ENCODE results near the gene DUSP19. TPM values are rescaled to one million over a fixed set of nuclear protein-coding genes. Genes with fewer than 3 reads are reported as not detected.
A peak's percentile ranks its signal among the peaks of the same experiment; 100 is the strongest.

Gene DUSP19
- total and polyA plus RNA-seq, 2 donors from 2014 or later: 1.8 to 4.4 TPM

DNA sequence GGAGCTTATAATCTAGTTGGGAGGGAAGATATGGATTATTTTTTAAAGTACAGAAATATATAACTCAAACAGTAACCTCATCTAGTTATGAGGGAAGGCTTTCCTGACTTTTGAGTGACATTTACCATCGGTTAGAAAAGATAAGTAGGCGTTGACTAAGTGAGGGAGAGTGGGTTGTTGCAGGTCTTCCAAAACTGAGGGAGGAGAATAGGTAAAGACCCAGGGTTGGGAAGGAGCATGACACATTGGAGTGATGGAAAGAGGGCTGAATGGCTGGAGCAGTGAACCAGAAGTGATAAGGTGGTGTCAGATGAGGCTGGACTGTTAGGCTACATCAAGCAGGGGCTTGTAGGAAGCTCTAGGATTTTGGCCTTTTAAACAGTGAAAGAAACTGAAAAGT is 35.1 kb downstream of the DUSP19 start:
- no peaks in the 10 kb centered on the region for H3K4me1 ChIP-seq (ENCODE audit: control insufficient read depth in 2 of 3, insufficient read depth in 2 of 3, low read depth in 1 of 3, low read length in 3 of 3)
- intact Hi-C loops (cut with DNase I): no loop called here
- H3K27ac ChIP-seq (ENCODE audit: low read depth in 2 of 2, low read length in 2 of 2): no peak overlapping the region
- no peaks in the 10 kb centered on the region for H3K9me3 ChIP-seq (ENCODE audit: control insufficient read depth in 2 of 3, insufficient read depth in 1 of 3, low read length in 3 of 3)
- no peak overlapping the region for H3K4me3 ChIP-seq (ENCODE audit: low read length in 3 of 3)
- no peak overlapping the region for H3K9ac ChIP-seq (ENCODE audit: low read length in 3 of 3)
- FAIRE-seq: no peak
- TF ChIP-seq, protein P1, sequence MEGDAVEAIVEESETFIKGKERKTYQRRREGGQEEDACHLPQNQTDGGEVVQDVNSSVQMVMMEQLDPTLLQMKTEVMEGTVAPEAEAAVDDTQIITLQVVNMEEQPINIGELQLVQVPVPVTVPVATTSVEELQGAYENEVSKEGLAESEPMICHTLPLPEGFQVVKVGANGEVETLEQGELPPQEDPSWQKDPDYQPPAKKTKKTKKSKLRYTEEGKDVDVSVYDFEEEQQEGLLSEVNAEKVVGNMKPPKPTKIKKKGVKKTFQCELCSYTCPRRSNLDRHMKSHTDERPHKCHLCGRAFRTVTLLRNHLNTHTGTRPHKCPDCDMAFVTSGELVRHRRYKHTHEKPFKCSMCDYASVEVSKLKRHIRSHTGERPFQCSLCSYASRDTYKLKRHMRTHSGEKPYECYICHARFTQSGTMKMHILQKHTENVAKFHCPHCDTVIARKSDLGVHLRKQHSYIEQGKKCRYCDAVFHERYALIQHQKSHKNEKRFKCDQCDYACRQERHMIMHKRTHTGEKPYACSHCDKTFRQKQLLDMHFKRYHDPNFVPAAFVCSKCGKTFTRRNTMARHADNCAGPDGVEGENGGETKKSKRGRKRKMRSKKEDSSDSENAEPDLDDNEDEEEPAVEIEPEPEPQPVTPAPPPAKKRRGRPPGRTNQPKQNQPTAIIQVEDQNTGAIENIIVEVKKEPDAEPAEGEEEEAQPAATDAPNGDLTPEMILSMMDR (IDR thresholded peaks at IDR 0.05; ENCODE audit: borderline replicate concordance, extremely low read depth, insufficient read depth): no peak
- no peaks in the 10 kb centered on the region for H3K36me3 ChIP-seq (ENCODE audit: control insufficient read depth in 2 of 3, insufficient read depth in 3 of 3, low read length in 3 of 3)
- DNase-seq: no peak
- H3K27me3 ChIP-seq (ENCODE audit: control insufficient read depth, insufficient read depth, low read length): no peaks in the 10 kb centered on the region

DNA sequence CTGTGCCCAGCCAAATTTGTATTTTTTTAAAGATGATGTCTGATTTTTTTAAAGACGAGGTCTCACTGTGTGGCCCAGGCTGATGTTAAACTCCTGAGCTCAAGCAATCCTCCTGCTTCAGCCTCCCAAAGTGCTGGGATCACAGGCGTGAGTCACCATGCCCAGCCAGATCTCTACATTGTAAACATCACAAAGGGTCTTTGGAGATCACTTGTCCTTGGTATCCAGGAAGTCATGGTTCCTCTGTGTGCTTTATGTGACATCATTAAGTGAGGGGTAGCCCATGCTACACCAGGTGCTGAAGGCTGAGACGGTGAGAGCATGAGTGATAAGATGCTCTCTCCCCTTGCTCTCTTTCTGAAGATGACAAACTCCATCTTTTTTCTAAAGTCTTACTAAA is 38.7 kb downstream of the DUSP19 start:
- H3K4me1 ChIP-seq (ENCODE audit: control insufficient read depth in 2 of 3, insufficient read depth in 2 of 3, low read depth in 1 of 3, low read length in 3 of 3): no peaks in the 10 kb centered on the region
- DNase-seq (no peak), FAIRE-seq (no peak)
- intact Hi-C loops (cut with DNase I): no loop called here
- TF ChIP-seq, protein P1 (IDR thresholded peaks at IDR 0.05; ENCODE audit: borderline replicate concordance, extremely low read depth, insufficient read depth): no peak
- no peak overlapping the region for H3K9ac ChIP-seq (ENCODE audit: low read length in 3 of 3)
- no peak overlapping the region for H3K27ac ChIP-seq (ENCODE audit: low read depth in 2 of 2, low read length in 2 of 2)
- no peaks in the 10 kb centered on the region for H3K27me3 ChIP-seq (ENCODE audit: control insufficient read depth, insufficient read depth, low read length)
- H3K9me3 ChIP-seq (ENCODE audit: control insufficient read depth in 2 of 3, insufficient read depth in 1 of 3, low read length in 3 of 3): no peaks in the 10 kb centered on the region
- H3K4me3 ChIP-seq (ENCODE audit: low read length in 3 of 3): no peak overlapping the region
- no peaks in the 10 kb centered on the region for H3K36me3 ChIP-seq (ENCODE audit: control insufficient read depth in 2 of 3, insufficient read depth in 3 of 3, low read length in 3 of 3)

DNA sequence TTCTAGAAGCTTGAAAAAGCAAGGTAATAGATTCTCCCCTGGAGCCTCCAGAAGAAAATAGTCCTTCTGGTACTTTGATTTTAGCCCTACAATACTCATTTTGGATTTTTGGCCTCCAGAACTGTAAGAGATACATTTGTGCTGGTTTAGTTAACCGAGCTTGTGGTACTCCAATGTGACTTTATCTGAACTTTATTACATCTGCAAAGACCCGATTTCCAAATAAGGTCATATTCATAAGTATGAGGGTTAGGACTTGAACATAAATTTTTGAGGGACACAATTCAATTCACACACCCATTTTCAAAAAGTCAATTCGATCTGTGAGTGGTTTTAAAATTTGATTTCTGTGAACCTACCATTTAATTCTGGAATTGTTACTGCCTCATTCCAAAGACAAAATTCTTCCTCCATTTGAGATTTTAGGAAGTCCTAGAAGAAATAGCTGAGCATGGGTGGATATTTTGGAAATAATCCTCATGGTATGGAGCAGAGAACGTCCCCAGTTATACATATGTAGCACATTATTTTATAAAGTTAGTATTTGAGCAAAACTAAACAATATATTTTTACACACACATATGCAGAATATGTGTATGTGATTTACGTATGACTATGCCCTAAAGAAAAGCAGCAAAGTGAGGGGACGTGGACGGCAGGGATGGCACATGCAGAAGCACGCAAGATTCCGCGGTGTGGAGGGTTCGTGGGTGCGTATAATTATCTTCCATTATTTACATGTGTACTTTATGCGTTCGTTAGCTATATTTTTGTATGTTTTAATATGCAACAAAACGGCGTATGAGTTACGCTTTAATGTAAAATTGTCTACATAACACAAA is 44.8 kb downstream of the DUSP19 start:
- intact Hi-C loops (cut with DNase I): no loop called here

More for the DNA sequence above, 44.8 kb downstream of the DUSP19 start:
- FAIRE-seq: no peak
- H3K4me3 ChIP-seq (ENCODE audit: low read length in 3 of 3): peak overlapping the region; percentile 86 to 99 (median 94)
- no peaks in the 10 kb centered on the region for H3K27me3 ChIP-seq (ENCODE audit: control insufficient read depth, insufficient read depth, low read length)
- H3K36me3 ChIP-seq (ENCODE audit: control insufficient read depth in 2 of 3, insufficient read depth in 3 of 3, low read length in 3 of 3): no peaks in the 10 kb centered on the region
- TF ChIP-seq, protein P1 (IDR thresholded peaks at IDR 0.05; ENCODE audit: borderline replicate concordance, extremely low read depth, insufficient read depth): no peak
- peaks cover 0 to 5% (median 0%) of the 10 kb centered on the region in 3 donors for H3K4me1 ChIP-seq (ENCODE audit: control insufficient read depth in 2 of 3, insufficient read depth in 2 of 3, low read depth in 1 of 3, low read length in 3 of 3)
- H3K9me3 ChIP-seq (ENCODE audit: control insufficient read depth in 2 of 3, insufficient read depth in 1 of 3, low read length in 3 of 3): no peaks in the 10 kb centered on the region
- DNase-seq: peak in 1 of 5 donors; percentile 40
- H3K27ac ChIP-seq (ENCODE audit: low read depth in 2 of 2, low read length in 2 of 2): peak overlapping the region; percentile 71 to 78
- H3K9ac ChIP-seq (ENCODE audit: low read length in 3 of 3): peak overlapping the region; percentile 61 to 99 (median 88)

Data from kidney (tissue), 14 donors.